ENCODE data around the gene SMCP.

DNA sequence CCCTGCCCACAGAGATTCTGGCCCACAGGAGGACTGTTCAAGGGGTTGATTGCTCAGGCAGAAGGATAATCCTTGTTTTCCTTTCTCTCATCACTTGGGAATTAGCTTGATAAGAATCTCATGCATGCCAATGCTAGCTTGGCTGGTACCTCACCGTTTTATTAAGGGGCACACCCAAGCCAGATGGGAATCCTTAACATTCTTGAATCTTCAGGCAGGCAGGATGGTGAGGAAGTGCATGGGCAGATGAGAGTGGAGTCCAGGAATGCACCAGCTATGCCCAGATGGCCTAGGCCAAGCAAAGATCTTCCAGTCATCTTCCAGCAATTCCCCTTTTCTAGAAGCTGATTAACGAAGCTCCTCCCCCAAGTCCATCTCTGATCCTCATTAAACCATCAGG is 22.5 kb upstream of the SMCP start:
- TF ChIP-seq, protein P1, sequence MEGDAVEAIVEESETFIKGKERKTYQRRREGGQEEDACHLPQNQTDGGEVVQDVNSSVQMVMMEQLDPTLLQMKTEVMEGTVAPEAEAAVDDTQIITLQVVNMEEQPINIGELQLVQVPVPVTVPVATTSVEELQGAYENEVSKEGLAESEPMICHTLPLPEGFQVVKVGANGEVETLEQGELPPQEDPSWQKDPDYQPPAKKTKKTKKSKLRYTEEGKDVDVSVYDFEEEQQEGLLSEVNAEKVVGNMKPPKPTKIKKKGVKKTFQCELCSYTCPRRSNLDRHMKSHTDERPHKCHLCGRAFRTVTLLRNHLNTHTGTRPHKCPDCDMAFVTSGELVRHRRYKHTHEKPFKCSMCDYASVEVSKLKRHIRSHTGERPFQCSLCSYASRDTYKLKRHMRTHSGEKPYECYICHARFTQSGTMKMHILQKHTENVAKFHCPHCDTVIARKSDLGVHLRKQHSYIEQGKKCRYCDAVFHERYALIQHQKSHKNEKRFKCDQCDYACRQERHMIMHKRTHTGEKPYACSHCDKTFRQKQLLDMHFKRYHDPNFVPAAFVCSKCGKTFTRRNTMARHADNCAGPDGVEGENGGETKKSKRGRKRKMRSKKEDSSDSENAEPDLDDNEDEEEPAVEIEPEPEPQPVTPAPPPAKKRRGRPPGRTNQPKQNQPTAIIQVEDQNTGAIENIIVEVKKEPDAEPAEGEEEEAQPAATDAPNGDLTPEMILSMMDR (conservative IDR thresholded peaks at IDR 0.05; ENCODE audit: low read depth in 2 of 2), result no peak
- TF ChIP-seq, protein P2, sequence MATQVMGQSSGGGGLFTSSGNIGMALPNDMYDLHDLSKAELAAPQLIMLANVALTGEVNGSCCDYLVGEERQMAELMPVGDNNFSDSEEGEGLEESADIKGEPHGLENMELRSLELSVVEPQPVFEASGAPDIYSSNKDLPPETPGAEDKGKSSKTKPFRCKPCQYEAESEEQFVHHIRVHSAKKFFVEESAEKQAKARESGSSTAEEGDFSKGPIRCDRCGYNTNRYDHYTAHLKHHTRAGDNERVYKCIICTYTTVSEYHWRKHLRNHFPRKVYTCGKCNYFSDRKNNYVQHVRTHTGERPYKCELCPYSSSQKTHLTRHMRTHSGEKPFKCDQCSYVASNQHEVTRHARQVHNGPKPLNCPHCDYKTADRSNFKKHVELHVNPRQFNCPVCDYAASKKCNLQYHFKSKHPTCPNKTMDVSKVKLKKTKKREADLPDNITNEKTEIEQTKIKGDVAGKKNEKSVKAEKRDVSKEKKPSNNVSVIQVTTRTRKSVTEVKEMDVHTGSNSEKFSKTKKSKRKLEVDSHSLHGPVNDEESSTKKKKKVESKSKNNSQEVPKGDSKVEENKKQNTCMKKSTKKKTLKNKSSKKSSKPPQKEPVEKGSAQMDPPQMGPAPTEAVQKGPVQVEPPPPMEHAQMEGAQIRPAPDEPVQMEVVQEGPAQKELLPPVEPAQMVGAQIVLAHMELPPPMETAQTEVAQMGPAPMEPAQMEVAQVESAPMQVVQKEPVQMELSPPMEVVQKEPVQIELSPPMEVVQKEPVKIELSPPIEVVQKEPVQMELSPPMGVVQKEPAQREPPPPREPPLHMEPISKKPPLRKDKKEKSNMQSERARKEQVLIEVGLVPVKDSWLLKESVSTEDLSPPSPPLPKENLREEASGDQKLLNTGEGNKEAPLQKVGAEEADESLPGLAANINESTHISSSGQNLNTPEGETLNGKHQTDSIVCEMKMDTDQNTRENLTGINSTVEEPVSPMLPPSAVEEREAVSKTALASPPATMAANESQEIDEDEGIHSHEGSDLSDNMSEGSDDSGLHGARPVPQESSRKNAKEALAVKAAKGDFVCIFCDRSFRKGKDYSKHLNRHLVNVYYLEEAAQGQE (IDR thresholded peaks at IDR 0.05; ENCODE audit: unreplicated experiment), result no peak
- no peak for TF ChIP-seq EZH2 (IDR thresholded peaks at IDR 0.05; ENCODE audit: low read depth, unreplicated experiment)
- TF ChIP-seq EZH2phosphoT487 (IDR thresholded peaks at IDR 0.05; ENCODE audit: unreplicated experiment), result no peak
- no peak for TF ChIP-seq POLR2AphosphoS5 (IDR thresholded peaks at IDR 0.05; ENCODE audit: low read depth)
- TF ChIP-seq JUNB (IDR thresholded peaks at IDR 0.05; ENCODE audit: unreplicated experiment), result no peak
- no peak for TF ChIP-seq NANOG (IDR thresholded peaks at IDR 0.05; ENCODE audit: borderline replicate concordance)
- no peak for TF ChIP-seq CREB1 (CRISPR knock-in tag; IDR thresholded peaks at IDR 0.05; ENCODE audit: low read depth)
